GM18499 (cell line): Measurements from ENCODE around the gene ZNF213.

Experiments
- ATAC-seq: cut with Tn5 transposase; IDR thresholded peaks from one replicate; pipeline ENCODE4 v1.9.1; 2021; ENCODE audit warnings: moderate number of reproducible peaks; ENCODE audit not compliant: insufficient read depth, unreplicated experiment

ZNF213 gene

GRCh38 chr16:3145660-3146059, 10.8 kb downstream of the ZNF213 start:
- no peak for ATAC-seq

DNA sequence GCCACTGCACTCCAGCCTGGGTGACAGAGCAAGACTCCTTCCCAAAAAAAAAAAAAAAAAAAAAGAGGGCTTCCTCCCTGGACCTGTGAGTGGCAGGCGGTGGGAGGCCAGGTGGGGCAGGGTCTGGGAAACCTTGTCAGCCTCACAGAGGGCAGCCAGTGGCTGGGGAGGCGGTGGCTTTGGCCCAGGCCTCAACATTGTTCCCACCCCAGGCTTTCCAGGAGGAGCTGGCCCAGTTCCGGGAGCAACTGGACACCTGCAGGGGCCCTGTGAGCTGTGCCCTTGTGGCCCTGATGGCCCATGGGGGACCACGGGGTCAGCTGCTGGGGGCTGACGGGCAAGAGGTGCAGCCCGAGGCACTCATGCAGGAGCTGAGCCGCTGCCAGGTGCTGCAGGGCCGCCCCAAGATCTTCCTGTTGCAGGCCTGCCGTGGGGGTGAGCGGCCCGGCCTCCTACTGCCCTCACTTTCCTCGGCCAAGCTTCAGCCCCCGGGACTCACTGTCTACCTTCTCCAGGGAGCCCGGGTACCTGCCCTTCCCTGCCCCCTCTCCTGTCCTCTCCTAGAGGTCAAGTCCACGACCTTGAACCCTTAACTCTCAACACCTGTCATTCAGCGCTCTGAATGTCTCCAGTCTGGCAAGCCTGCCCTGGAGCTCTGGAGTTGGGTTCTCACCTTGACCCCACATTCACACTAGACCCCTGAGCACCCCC, 12.4 kb downstream of the ZNF213 start:
- ATAC-seq = no peak

GRCh38 chr16:3147757-3148104, 12.9 kb downstream of the ZNF213 start:
- no peak for ATAC-seq

GRCh38 chr16:3148256-3149192, 13.7 kb downstream of the ZNF213 start:
- no peak for ATAC-seq

DNA sequence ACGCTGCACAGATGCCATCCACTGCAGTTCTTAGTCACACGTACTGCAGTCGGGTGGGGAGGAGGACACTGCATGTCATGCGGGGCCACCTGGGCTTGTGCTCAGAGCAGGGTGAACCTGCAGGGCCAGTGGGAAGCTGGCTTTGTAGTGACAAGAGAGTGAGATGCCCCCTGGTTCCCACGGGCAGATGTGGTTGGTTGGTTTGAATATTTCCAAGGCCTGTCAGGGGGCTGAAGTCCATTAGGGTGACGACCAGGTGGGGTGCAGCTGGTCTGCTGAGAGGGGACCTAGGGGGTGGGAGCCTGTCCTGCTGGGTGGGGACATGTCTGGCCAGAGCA, 14.3 kb downstream of the ZNF213 start:
- ATAC-seq = no peak

DNA sequence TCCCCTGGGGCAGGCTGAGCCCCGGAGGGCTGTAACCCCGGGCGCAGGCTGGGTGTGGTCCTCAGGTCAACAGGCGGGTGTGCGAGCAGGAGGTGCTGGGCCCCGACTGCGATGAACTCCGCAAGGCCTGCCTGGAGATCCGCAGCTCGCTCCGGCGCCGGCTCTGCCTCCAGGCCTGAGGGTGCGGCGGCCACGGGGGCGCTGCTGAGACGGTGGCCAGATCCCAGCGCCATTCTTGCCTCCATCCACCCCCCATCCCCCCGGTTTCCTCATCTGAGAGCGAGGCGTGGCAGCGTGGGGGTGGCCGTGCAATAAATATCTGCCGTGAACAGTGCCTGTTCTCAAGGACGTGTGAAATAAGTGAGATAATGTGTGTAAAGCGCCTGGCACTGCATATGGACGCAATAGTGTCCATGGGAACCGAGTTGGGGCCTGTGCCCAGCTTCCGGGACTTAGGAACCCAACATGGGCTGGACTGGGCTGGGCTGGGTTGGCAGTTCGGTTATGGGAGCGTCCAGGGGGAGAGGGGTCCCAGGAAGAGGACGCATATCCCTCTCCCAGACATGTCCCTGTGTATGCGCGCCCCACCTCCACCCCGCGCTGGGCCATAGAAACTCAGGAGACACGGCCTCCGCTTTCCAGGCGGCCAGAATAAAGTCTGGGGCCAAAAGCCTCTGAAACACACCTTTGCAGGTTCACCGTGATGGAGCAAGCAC, 15.0 kb downstream of the ZNF213 start:
- ATAC-seq = no peak

DNA sequence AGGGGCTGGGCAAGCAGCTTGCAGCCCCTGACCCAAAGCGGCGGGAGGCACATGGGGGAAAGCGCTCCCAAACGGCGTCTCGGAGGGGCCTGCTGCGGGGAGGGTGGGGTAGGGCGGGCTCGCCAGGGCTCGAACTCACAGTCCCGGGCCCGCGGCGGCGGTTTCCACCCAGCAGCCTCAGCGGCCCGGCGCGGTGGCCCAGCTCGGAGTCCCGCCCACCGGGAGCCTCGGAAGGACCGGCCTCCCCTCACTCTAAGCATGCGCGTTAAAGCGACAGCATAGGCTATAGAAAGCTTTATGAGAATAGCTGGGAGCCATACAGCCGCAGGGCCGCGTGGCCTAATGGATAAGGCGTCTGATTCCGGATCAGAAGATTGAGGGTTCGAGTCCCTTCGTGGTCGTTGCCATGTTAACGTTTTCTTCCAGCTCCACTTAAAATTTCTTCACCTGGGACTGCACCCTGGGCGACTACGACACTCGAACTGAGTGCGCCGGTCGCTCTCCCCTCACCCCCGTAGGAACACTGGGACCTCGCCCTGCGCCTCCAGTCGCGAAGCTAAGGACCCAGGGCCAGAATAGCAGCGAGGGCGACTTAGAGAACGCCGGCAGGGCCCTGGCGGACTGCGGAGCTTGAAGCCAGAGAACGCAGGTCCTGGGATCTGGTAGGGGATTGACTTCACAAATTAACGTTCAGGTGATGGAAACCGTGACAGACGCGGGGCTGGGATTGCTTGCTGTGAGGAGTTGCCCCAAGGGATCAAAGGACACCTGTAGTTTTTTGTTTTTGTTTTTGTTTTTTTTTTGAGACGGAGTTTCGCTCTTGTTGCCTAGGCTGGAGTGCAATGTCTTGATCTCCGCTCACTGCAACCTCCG, 15.8 kb downstream of the ZNF213 start:
- ATAC-seq = peak; percentile 48

GRCh38 chr16:3152027-3152276, 17.1 kb downstream of the ZNF213 start:
- ATAC-seq = no peak

DNA sequence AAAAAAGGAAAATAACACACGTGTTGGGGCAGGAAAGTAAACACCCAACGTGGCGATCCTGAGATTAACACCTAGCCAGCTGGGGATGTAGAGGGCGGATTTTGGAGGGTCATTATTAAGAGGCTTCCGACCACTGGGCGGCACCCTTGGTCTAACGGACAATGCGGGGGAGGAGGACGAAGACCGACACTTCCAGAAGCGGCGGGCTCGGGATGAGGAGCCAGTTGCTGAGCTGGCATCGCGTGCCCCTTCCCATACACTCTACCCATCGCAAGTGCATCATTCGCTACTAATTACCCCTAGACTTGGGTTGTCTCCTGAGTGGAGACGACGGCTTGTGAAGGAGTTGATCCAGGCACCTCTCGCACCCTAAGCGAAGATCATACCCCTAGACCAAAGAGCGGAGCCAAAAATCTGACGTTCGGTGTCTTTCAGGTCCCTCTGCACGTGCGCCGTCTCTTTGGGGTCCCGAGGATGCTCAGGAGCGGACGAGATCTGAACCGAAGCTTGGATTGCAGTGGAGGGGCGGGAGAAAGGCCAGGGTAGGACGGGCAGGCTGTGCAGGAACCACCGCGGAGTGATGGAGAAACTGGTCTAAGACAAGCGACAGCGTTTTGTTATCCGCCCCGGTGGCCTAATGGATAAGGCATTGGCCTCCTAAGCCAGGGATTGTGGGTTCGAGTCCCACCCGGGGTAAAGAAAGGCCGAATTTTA, 17.6 kb downstream of the ZNF213 start:
- ATAC-seq = no peak

GRCh38 chr16:3152991-3153368, 18.2 kb downstream of the ZNF213 start:
- ATAC-seq = no peak

DNA sequence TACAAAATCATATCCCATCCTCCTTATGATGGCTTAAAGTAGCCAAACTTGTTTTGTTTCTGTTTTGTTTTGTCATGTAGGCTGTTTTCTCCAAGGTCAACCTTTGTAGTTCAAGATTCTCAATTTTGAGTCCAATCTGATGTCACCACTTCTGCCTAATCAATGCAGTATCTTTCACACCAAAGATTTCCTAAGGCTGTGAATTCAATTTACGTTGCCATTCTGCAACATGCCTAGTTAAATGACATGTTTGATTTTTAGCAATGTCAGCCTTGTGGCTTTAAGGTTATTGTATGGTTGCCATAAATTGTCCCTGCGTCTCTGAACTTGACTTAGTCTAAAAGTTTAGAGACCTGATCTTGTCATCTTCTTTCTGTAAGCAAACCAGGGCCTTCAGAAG, 20.4 kb downstream of the ZNF213 start:
- ATAC-seq = no peak

DNA sequence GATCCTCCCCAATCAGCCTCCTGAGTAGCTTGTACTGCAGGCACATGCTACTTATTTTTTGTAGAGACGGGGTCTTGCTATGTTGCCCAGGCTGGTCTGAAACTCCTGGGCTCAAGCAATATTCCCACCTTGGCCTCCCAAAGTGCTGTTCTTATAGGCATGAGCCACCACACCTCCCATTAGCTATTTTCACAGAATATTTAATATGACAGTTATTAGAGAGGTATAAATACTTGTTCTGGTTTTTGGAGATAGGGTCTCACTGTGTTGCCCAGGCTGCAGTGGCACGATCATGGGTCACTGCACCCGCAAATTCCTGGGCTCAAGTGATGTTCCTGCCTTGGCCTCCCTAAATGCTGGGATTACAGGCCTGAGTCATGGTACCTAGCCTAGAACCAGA, 21.1 kb downstream of the ZNF213 start:
- no peak for ATAC-seq

- ATAC-seq = no peak
Observed at GRCh38 chr16:3157229-3158025, 22.6 kb downstream of the ZNF213 start.

DNA sequence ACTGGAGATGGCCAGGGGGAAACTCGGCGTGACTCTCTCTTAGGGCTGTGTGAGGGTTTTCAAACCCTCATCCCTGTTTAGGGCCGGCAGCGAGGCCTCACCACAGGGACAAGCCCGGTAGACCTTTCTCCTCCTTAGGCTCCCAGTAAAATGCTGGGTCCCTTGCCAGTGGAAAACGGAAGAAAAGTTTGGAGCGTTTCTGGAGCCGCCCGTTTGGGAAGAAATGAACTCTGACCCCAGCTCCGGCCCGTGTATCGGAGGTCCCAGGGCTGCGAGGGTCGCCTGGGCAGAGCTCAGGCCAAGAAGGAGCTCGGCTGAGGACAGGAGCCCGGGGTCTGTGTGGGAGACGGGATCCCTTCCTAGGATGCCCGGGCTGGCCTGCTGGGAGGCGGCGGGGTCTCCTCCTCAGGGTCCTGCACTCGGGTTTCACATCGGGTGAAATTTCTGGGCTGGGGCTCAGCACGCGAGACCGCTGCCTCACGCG, 23.2 kb downstream of the ZNF213 start:
- no peak for ATAC-seq

DNA sequence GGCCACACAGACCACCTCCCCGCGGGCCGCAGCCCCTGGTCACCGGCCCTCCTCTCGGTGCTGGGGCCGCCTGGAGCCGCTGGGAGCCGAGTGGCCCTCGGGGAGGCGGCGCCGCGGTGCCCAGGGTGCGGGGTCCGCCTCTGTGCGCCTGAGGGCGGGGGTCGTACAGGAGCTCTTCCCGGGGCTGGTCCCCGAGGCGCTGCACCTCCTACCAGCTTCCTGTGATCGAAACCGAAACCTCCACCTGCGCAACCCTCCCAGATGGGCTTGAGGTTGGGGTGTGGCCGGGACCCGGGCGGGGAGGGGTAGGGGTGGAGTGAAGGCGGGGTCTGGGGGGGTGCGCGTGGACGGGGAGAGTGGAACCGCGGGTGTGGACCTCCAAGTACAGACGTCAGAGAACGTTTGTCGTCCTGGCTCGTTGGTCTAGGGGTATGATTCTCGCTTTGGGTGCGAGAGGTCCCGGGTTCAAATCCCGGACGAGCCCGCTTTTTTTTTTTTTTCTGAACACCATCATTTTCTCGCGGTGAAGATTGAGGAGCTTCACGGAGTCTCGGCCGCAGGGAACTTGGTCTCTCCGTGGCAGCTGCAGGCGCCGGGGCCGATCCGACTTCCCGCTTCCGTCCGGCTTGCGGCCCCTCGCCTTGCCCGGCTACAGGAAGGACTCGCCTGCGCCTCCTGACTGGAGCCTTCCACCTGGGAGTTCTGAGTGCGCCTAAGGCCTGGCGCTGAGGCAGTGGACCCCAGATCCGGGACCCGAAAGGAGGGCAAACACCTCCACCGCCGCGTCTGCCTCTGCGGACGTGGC, 23.9 kb downstream of the ZNF213 start:
- ATAC-seq = no peak

GRCh38 chr16:3161235-3162018, 26.6 kb downstream of the ZNF213 start:
- ATAC-seq = no peak
